GM13977 (cell line): ENCODE results near the gene KLHDC8A.

Source experiments
- DNase-seq: peaks from one replicate; pipeline ENCODE4 v3.0.0; 2012; ENCODE audit warnings: low spot score
- in situ Hi-C: fragments of 300-500 bp; cut with MboI; formaldehyde crosslinking; loops from one replicate; pipeline ENCODE4 v1.12.0; 2022; ENCODE audit warnings: low sequenced_read_pairs, low pct_unique_long_range_greater_than_20kb, mixed read lengths, inconsistent platforms; ENCODE audit not compliant: unreplicated experiment
- TF ChIP-seq, protein P1 (sequence below): IDR thresholded peaks from 2 replicates; pipeline ENCODE4 v1.5.1; 2012; ENCODE audit warnings: mild to moderate bottlenecking, control low read depth; ENCODE audit not compliant: insufficient read depth; ENCODE audit errors: extremely low read depth, missing control alignments

The KLHDC8A gene

DNA sequence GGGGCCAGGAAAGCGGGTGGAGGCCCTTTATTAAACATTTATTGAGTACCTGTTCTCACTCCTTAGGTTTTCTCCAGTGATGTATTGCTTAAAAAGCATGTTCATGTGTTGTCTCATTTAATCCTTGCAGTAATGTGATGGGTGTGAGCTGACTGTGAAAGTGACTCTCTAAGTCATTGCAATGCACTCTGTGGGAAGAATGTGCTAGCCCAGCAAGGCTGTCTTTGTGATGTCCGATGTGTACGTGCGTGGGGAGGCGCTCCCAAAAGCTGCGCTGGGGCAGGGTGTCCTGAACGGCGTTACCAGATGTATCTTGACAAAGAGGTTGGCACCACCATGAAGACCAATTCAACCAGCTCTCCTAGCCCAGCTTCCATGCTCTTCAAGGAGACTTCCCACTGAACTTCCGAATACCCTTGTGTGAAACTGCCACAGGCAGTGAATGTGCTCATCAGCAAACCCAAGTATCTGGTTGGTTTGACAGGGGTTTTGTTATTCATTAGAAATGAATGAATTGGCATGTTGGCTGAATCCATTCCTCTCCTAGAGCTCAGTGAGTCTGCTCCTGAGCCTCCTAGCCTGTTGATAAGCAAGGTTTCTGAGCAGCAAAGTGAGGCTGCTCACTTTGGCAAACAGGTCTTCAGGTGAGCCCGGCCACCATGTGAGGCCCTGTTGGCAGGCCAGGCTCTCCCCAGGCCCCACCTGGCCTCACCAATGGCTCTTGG is 63.2 kb downstream of the KLHDC8A start:
- TF ChIP-seq, protein P1, sequence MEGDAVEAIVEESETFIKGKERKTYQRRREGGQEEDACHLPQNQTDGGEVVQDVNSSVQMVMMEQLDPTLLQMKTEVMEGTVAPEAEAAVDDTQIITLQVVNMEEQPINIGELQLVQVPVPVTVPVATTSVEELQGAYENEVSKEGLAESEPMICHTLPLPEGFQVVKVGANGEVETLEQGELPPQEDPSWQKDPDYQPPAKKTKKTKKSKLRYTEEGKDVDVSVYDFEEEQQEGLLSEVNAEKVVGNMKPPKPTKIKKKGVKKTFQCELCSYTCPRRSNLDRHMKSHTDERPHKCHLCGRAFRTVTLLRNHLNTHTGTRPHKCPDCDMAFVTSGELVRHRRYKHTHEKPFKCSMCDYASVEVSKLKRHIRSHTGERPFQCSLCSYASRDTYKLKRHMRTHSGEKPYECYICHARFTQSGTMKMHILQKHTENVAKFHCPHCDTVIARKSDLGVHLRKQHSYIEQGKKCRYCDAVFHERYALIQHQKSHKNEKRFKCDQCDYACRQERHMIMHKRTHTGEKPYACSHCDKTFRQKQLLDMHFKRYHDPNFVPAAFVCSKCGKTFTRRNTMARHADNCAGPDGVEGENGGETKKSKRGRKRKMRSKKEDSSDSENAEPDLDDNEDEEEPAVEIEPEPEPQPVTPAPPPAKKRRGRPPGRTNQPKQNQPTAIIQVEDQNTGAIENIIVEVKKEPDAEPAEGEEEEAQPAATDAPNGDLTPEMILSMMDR = no peak
- in situ Hi-C loops = no loop called here
- DNase-seq = no peak

DNA sequence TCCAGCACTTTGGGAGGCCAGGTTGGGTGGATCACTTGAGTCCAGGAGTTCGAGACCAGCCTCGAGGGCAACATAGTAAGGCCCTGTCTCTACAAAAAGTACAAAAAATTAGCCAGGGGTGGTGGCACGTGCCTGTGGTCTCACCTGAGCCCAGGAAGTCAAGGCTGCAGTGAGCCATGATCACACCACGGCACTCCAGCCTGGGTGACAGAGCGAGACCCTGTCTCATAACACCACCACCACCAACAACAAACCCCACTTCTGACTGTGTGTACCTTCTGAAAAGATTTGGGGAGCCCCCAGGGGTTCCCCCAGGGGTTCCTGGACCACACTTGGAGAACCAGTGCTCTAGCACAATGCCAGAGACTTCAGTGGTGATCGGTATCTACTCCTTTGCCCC is 65.1 kb downstream of the KLHDC8A start:
- in situ Hi-C loops = no loop called here
- TF ChIP-seq, protein P1 = no peak
- DNase-seq = no peak

DNA sequence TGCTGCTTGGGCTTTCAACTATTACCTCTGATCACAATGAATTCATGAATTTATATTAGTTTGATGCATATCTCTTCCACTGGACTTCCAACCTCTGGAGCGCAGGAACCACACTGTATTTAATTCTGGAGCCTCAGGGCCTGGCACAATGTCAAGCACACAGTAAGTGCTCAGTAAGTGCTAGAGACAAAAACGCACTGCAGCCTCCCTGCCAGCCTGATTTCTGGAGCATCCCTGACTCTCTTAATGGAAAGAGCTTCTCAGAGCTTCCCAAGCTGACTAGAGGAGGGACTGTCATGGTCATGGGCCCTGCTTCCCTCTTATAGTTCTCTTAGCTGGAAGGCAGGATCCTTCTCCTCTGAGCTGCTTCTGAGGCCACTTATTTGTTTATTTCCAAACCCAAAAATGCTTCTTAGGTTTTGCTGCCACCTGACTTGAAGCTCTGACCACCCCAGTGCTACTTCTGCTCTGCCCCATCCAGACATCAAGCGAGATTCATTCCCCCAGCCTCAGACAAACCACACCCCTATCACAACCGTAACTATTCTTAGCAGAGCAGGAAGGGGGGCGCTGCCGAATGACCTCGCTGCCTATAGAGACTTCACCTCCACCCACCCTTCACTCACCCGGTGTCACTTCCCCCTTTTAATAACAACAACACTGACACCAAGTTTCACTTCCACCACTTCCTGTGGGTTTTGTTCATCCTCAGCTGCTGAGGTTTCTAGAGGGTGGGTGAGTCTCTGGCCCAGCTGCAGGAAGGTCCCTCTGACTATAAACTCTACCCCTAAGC is 68.8 kb downstream of the KLHDC8A start:
- peak; percentile 86 for DNase-seq
- TF ChIP-seq, protein P1 = no peak
- in situ Hi-C loops = no loop called here

DNA sequence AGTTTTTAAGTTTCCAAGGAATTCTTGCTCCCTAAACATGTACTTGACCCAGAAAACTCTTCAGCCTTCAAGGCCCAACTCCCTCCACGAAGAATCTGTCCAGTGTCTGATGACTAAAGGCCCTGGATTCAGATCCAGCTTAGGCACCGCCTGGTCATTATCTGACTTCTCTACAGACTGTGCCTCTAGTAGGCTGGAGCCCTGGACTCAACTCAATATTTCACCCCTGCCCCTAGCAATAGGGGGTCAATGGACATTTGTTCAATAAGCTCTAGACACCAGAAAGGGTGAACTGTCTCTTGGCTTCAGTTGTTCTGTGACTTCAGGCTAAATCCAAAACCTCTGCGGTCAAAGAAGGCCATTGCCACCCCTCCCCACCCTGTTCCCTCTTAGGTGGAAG is 69.6 kb downstream of the KLHDC8A start:
- TF ChIP-seq, protein P1 = no peak
- in situ Hi-C loops = no loop called here
- DNase-seq = no peak

DNA sequence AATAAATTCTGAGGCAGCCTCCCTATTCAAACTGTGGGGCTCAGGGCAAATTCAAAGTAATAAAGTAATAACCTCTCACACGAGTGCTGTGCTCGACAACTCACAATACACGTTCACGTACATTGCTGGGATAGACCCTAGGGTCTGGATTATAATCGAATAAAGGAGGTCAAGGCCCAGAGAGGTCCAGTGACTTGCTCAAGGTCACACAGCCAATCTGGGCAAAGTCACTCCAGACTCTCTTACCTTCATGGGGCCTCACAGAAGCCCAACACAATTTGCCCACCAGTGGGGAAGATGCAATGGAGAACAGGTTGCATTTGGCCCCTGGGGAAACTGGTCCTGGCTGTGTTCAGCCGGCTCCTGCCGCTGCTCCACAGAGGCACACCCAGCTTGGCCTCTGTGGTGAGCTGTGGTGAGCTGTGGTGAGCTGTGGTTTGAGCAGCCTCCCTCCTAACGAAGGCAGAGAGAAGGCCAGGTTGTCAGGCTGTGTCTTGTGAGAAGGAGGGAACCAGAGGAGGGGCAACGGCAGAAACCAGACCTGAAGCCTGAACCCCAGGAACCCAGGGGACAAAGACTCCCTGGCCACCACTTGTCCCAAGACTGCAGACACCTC is 70.3 kb downstream of the KLHDC8A start:
- TF ChIP-seq, protein P1 = no peak
- peak; percentile 59 for DNase-seq
- in situ Hi-C loops = no loop called here
